GM12878 (cell line): ENCODE results near the gene NEGR1. TPM values are rescaled to one million over a fixed set of nuclear protein-coding genes. Genes with fewer than 3 reads are reported as not detected.

Experiments
- ATAC-seq: fragments of 200-7000 bp; cut with Tn5 transposase; 3 replicates; pipeline ENCODE4 v1.9.1; 2020; ENCODE audit warnings: mild to moderate bottlenecking, moderate library complexity
- BruUV-seq: library from RNA; stranded (reverse); fragments of 400-500 nt; replicated peaks from 2 replicates; lab custom pipeline; 2021; lab: Mats Ljungman, UMichigan
- CTCF ChIA-PET: fragments of 300-600 bp; sonication (Branson Sonifier 250); formaldehyde crosslinking; extraction: SDS; loops from one replicate; lab custom pipeline; 2021; ENCODE audit warnings: inconsistent platforms; lab: Yijun Ruan, JAX
- POLR2A ChIA-PET: fragments of 350-600 bp; formaldehyde crosslinking; extraction: SDS; loops from one replicate; lab custom pipeline; 2021; ENCODE audit warnings: inconsistent platforms; lab: Charles Lee
- RAD21 ChIA-PET: fragments of 300-600 bp; sonication (Branson Sonifier 250); formaldehyde crosslinking; loops from one replicate; lab custom pipeline; 2023; ENCODE audit warnings: antibody characterized with exemption; ENCODE audit not compliant: unreplicated experiment; lab: Charles Lee
- SMC1A ChIA-PET: fragments of 300-600 bp; sonication (Branson Sonifier 250); formaldehyde crosslinking; loops from one replicate; lab custom pipeline; 2023; ENCODE audit not compliant: unreplicated experiment, uncharacterized antibody; lab: Charles Lee
- DNase-seq: peaks from one replicate; pipeline ENCODE4 v3.0.0-alpha.2; 2011; ENCODE audit warnings: low read depth, low spot score
- FAIRE-seq: peaks from 3 replicates; lab custom pipeline; 2011; peaks lifted over from hg19 to GRCh38; lab: Jason Lieb, UNC
- H2AFZ ChIP-seq: 2 replicates; pipeline ENCODE4 v1.6.0; 2011; ENCODE audit warnings: low read depth, low read length, control low read depth; ENCODE audit not compliant: control insufficient read depth
- H3K27ac ChIP-seq: 2 replicates; pipeline ENCODE4 v1.5.1; 2011; ENCODE audit warnings: control low read depth; ENCODE audit not compliant: control insufficient read depth, insufficient read depth
- H3K27me3 ChIP-seq, 2 experiments: replicated peaks in 1 of 2; 2 replicates each; pipeline versions ENCODE4 v1.6.0 to v1.6.1; 2011; ENCODE audit warnings: low read length in 1 of 2; ENCODE audit not compliant: control insufficient read depth in 2 of 2, insufficient read depth in 2 of 2
- H3K36me3 ChIP-seq, 2 experiments: 2 replicates each; pipeline ENCODE4 v1.5.1; 2011; ENCODE audit warnings: low read length in 1 of 2; ENCODE audit not compliant: control insufficient read depth in 2 of 2, insufficient read depth in 2 of 2
- H3K4me1 ChIP-seq: 2 replicates; pipeline ENCODE4 v1.6.1; 2011; ENCODE audit warnings: mild to moderate bottlenecking, low read length, moderate library complexity, mixed read lengths; ENCODE audit not compliant: control insufficient read depth, insufficient read depth
- H3K4me2 ChIP-seq: 2 replicates; pipeline ENCODE4 v1.6.0; 2011; ENCODE audit warnings: control low read depth; ENCODE audit not compliant: control insufficient read depth, insufficient read depth
- H3K4me3 ChIP-seq: fragments of 200-600 bp; sonication (generic); 2 replicates; pipeline ENCODE4 v1.5.1; 2016
- H3K79me2 ChIP-seq: 2 replicates; pipeline ENCODE4 v1.6.0; 2011; ENCODE audit warnings: low read length; ENCODE audit not compliant: control insufficient read depth, insufficient read depth
- H3K9ac ChIP-seq: 2 replicates; pipeline ENCODE4 v1.8.0; 2011; ENCODE audit warnings: low read length, control low read depth, mixed read lengths; ENCODE audit not compliant: control insufficient read depth, insufficient read depth
- H3K9me3 ChIP-seq: replicated peaks from 3 replicates; pipeline ENCODE4 v1.5.1; 2011; ENCODE audit warnings: mild to moderate bottlenecking, low read length; ENCODE audit not compliant: control insufficient read depth, insufficient read depth
- H4K20me1 ChIP-seq: 2 replicates; pipeline ENCODE4 v1.6.0; 2011; ENCODE audit not compliant: control insufficient read depth, insufficient read depth
- GABPA ChIP-seq: IDR thresholded peaks from 2 replicates; pipeline ENCODE4 v1.6.1; 2014; ENCODE audit warnings: antibody characterized with exemption, low read depth, mild to moderate bottlenecking, inconsistent platforms
- GATAD2B ChIP-seq: fragments of 450-650 bp; conservative IDR thresholded peaks from 2 replicates; pipeline ENCODE4 v1.6.1; 2017; ENCODE audit warnings: low read depth, mild to moderate bottlenecking, moderate library complexity
- IRF4 ChIP-seq: IDR thresholded peaks from 2 replicates; pipeline ENCODE4 v1.6.1; 2011; ENCODE audit warnings: low read depth, low read length
- POU2F2 ChIP-seq: IDR thresholded peaks from 3 replicates; pipeline ENCODE4 v1.6.1; 2011; ENCODE audit warnings: low read depth, mild to moderate bottlenecking, low read length, borderline replicate concordance
- RAD21 ChIP-seq: IDR thresholded peaks from 2 replicates; pipeline ENCODE4 v1.6.1; 2011; ENCODE audit warnings: mild to moderate bottlenecking, low read depth, low read length, moderate library complexity; ENCODE audit not compliant: insufficient read depth
- RFX5 ChIP-seq: IDR thresholded peaks from 2 replicates; pipeline ENCODE4 v1.6.1; 2011; ENCODE audit warnings: low read depth, low read length, improper control_type of control experiment
- RUNX3 ChIP-seq: IDR thresholded peaks from 2 replicates; pipeline ENCODE4 v1.6.1; 2012; ENCODE audit warnings: low read length, inconsistent platforms
- SMC3 ChIP-seq: IDR thresholded peaks from 2 replicates; pipeline ENCODE4 v1.6.1; 2011; ENCODE audit warnings: low read length, improper control_type of control experiment, borderline replicate concordance
- SP1 ChIP-seq: IDR thresholded peaks from one replicate; pipeline ENCODE4 v1.6.1; 2011; ENCODE audit warnings: low read depth, low read length
- SREBF2 ChIP-seq: IDR thresholded peaks from 2 replicates; pipeline ENCODE4 v1.6.1; 2012; ENCODE audit warnings: mild to moderate bottlenecking, low read length
- SUZ12 ChIP-seq: fragments of 200-600 bp; sonication (generic); IDR thresholded peaks from one replicate; pipeline ENCODE4 v1.6.1; 2018; ENCODE audit warnings: antibody characterized with exemption, mild to moderate bottlenecking; ENCODE audit not compliant: unreplicated experiment
- TCF12 ChIP-seq: IDR thresholded peaks from 2 replicates; pipeline ENCODE4 v1.6.1; 2011; ENCODE audit warnings: low read depth, mild to moderate bottlenecking, low read length
- TCF3 ChIP-seq: IDR thresholded peaks from 2 replicates; pipeline ENCODE4 v1.6.1; 2012; ENCODE audit warnings: low read depth, mild to moderate bottlenecking, low read length, borderline replicate concordance; ENCODE audit not compliant: insufficient read depth
- ZNF622 ChIP-seq: fragments of 450-650 bp; IDR thresholded peaks from 2 replicates; pipeline ENCODE4 v1.6.1; 2017; ENCODE audit warnings: mild to moderate bottlenecking, inconsistent platforms
- WGBS: methylation state at CpG from one replicate; pipeline ENCODE4 v1.1.6; 2016; ENCODE audit warnings: low lambda C conversion rate; ENCODE audit not compliant: insufficient replicate concordance, insufficient coverage; ENCODE audit errors: missing lambda C conversion rate; 5-methylcytosine and 5-hydroxymethylcytosine counted together
- in situ Hi-C: fragments of 300-500 bp; cut with MboI; formaldehyde crosslinking; loops from 9 replicates; pipeline ENCODE4 v1.14.3; 2018; ENCODE audit warnings: mixed read lengths
- intact Hi-C: fragments of 100-400 bp; cut with micrococcal nuclease; formaldehyde crosslinking; loops from one replicate; pipeline ENCODE4 v1.14.2; 2022; ENCODE audit not compliant: unreplicated experiment
- polyA plus RNA-seq, 11 experiments: library from polyadenylated mRNA; depleted of rRNA in 4 of 11; unstranded in 6 of 11; stranded (reverse) in 5 of 11; fragments of >200 nt; fragmentation: Nextera tagmentation in 4 of 11; fragmentation: Illumina TruSeq in 1 of 11; extraction: Ambion mirVana in 4 of 11; extraction: Trizol in 1 of 11; gene quantifications; 1 replicate in 1 of 11; 2 replicates in 10 of 11; pipeline versions ENCODE4 v1.2.1 to v1.2.3, GENCODE V29; 2011 to 2016; ENCODE audit warnings: inconsistent platforms in 2 of 11, missing spikeins in 2 of 11, low read depth in 1 of 11
- total RNA-seq, 4 experiments: library from RNA; depleted of rRNA in 3 of 4; stranded (reverse); fragments of >200 nt in 3 of 4; fragmentation: Illumina TruSeq in 1 of 4; extraction: Trizol in 1 of 4; gene quantifications; 2 replicates each; pipeline versions ENCODE4 v1.2.1 to v1.2.3, GENCODE V29; 2013 to 2021
- TF ChIP-seq, protein P1 (sequence below): IDR thresholded peaks from 2 replicates; pipeline ENCODE4 v1.6.1; 2011; ENCODE audit warnings: borderline replicate concordance, low read depth, mild to moderate bottlenecking, moderate library complexity, mixed read lengths, low read length; ENCODE audit not compliant: insufficient read depth; ENCODE audit errors: extremely low read length
- TF ChIP-seq, protein P2 (sequence below): fragments of 450-650 bp; IDR thresholded peaks from 2 replicates; pipeline ENCODE4 v1.6.1; 2018; ENCODE audit warnings: borderline replicate concordance, mild to moderate bottlenecking; ENCODE audit not compliant: partially characterized antibody
- TF ChIP-seq, protein P3 (sequence below): IDR thresholded peaks from 2 replicates; pipeline ENCODE4 v1.6.1; 2011; ENCODE audit warnings: low read depth, low read length, improper control_type of control experiment, borderline replicate concordance

NEGR1 gene
- total and polyA plus RNA-seq, 10 of the 15 experiments (the other 5 are each of a cell fraction or from before 2014, with no cell fraction given) = under 0.01 to 0.03 (median 0.01) TPM; not detected in 7

DNA sequence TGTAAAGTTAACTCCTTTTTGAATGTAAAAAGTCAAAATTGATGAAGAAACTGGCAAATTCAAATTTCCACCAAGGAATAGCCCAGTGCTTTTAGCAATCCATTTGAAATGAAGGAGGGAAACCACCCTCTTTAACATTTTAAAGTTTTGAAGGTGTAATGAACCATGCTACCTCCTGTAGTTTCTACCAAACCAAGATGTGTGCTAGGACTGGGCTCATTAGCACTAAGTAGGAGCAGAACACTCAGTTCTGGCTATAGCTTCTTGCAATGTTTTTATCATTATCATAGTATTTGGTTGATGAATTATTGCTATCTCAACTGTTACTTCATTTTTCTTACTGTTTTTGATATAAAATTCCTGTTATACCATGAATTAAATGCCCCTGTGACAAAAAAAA lies 882.3 kb downstream of the NEGR1 start:
- no peak for FAIRE-seq
- Histone ChIP-seq H4K20me1 (no peaks in the 10 kb centered on the region), H3K4me3 (no peak overlapping the region), H3K9me3 (no peaks in the 10 kb centered on the region), H3K27me3 (no peaks in the 10 kb centered on the region), H2AFZ (no peak overlapping the region), H3K36me3 (no peaks in the 10 kb centered on the region), H3K79me2 (no peaks in the 10 kb centered on the region), H3K4me2 (no peak overlapping the region), H3K4me1 (no peaks in the 10 kb centered on the region), H3K27ac (no peak overlapping the region), H3K9ac (no peak overlapping the region)
- ChIA-PET SMC1A (no interaction called here), RAD21 (no interaction called here), POLR2A (no interaction called here), CTCF (no interaction called here)
- TF ChIP-seq TCF12 (no peak), IRF4 (no peak), SP1 (no peak), SUZ12 (no peak), RFX5 (no peak), ZNF622 (no peak)
- TF ChIP-seq, protein P1, sequence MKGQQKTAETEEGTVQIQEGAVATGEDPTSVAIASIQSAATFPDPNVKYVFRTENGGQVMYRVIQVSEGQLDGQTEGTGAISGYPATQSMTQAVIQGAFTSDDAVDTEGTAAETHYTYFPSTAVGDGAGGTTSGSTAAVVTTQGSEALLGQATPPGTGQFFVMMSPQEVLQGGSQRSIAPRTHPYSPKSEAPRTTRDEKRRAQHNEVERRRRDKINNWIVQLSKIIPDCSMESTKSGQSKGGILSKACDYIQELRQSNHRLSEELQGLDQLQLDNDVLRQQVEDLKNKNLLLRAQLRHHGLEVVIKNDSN = no peak
- BruUV-seq = no TSS peak
- in situ Hi-C loops = no loop called here
- intact Hi-C loops = no loop called here
- no peak for DNase-seq
- no peak for ATAC-seq

DNA sequence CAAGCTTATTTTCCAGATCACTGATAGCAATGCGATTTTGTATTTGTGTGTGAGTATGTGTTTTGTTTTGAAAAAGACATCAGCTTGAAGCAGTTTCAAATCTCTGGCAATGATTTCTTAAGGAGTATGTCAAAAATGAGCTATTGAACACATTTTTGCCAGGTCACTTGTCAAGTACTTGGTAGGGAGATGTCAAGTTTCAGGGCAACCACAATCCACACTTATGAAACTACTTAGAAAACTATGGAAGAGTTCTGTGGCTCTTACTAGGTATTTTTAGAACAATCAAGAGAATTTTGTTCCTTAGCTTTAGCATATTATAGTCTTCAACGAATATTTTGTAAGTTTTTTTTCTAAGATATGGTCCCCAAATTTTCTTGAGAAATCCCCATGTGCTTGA lies 882.7 kb downstream of the NEGR1 start:
- no peaks in the 10 kb centered on the region for H3K4me1 ChIP-seq
- H3K9me3 ChIP-seq = no peaks in the 10 kb centered on the region
- no peak overlapping the region for H2AFZ ChIP-seq
- intact Hi-C loops (no loop called here), in situ Hi-C loops (no loop called here)
- H3K27ac ChIP-seq = no peak overlapping the region
- BruUV-seq = no TSS peak
- POLR2A ChIA-PET = no interaction called here
- WGBS = 28% methylated on average over 2 of the region's 2 CpGs
- no peaks in the 10 kb centered on the region for H4K20me1 ChIP-seq
- SMC1A ChIA-PET = no interaction called here
- no peaks in the 10 kb centered on the region for H3K36me3 ChIP-seq
- H3K27me3 ChIP-seq = no peaks in the 10 kb centered on the region
- H3K9ac ChIP-seq = no peak overlapping the region
- H3K4me3 ChIP-seq = no peak overlapping the region
- DNase-seq (no peak), ATAC-seq (no peak), FAIRE-seq (no peak)
- CTCF ChIA-PET = no interaction called here
- no peak overlapping the region for H3K4me2 ChIP-seq
- RAD21 ChIA-PET = no interaction called here
- no peaks in the 10 kb centered on the region for H3K79me2 ChIP-seq
- TF ChIP-seq POU2F2 = no peak
- TF ChIP-seq RUNX3 = no peak
- TF ChIP-seq RAD21 = no peak
- no peak for TF ChIP-seq SREBF2
- no peak for TF ChIP-seq SMC3
- no peak for TF ChIP-seq GABPA
- TF ChIP-seq, protein P2, sequence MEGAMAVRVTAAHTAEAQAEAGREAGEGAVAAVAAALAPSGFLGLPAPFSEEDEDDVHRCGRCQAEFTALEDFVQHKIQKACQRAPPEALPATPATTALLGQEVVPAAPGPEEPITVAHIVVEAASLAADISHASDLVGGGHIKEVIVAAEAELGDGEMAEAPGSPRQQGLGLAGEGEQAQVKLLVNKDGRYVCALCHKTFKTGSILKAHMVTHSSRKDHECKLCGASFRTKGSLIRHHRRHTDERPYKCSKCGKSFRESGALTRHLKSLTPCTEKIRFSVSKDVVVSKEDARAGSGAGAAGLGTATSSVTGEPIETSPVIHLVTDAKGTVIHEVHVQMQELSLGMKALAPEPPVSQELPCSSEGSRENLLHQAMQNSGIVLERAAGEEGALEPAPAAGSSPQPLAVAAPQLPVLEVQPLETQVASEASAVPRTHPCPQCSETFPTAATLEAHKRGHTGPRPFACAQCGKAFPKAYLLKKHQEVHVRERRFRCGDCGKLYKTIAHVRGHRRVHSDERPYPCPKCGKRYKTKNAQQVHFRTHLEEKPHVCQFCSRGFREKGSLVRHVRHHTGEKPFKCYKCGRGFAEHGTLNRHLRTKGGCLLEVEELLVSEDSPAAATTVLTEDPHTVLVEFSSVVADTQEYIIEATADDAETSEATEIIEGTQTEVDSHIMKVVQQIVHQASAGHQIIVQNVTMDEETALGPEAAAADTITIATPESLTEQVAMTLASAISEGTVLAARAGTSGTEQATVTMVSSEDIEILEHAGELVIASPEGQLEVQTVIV = no peak
- no peak for TF ChIP-seq GATAD2B
- TF ChIP-seq TCF3 = no peak
- TF ChIP-seq, protein P3, sequence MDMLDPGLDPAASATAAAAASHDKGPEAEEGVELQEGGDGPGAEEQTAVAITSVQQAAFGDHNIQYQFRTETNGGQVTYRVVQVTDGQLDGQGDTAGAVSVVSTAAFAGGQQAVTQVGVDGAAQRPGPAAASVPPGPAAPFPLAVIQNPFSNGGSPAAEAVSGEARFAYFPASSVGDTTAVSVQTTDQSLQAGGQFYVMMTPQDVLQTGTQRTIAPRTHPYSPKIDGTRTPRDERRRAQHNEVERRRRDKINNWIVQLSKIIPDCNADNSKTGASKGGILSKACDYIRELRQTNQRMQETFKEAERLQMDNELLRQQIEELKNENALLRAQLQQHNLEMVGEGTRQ = no peak
